ENCODE measurements around the gene TPSD1. TPM values are rescaled to one million over a fixed set of nuclear protein-coding genes. Genes with fewer than 3 reads are reported as not detected.

Gene TPSD1
- total RNA-seq, 5 donors from 2014 or later (not counting 1 experiment from before 2014, with no cell fraction given): 0.28 to 0.40 (median 0.31) TPM; not detected in 1

- no peaks in the 10 kb centered on the region for H3K9me3 Mint-ChIP-seq
- no peaks in the 10 kb centered on the region for H3K27me3 Mint-ChIP-seq
- Histone ChIP-seq H3K27me3 (replicated peaks in 1 of 2; ENCODE audit: control insufficient read depth in 2 of 2, extremely low read depth in 1 of 2, insufficient read depth in 2 of 2, low read length in 1 of 2) (peaks cover 0 to 11% of the 10 kb centered on the region in 2 experiments), H3K27ac (ENCODE audit: low read length) (no peak overlapping the region), H3K4me3 (ENCODE audit: control insufficient read depth in 1 of 2, extremely low read depth in 1 of 2, low read length in 1 of 2) (no peak overlapping the region), H3K9me3 (no peaks in the 10 kb centered on the region), H3K4me1 (ENCODE audit: control insufficient read depth in 1 of 2, extremely low read depth in 1 of 2, insufficient read depth in 2 of 2, low read length in 2 of 2) (no peaks in the 10 kb centered on the region), H3K36me3 (ENCODE audit: control insufficient read depth in 2 of 2, extremely low read depth in 1 of 2, insufficient read depth in 1 of 2, low read length in 1 of 2) (no peaks in the 10 kb centered on the region)
- H3K4me3 Mint-ChIP-seq: no peak overlapping the region
- ATAC-seq (replicated peaks in 1 of 4) (no peak), DNase-seq (no peak)
- H3K36me3 Mint-ChIP-seq: no peaks in the 10 kb centered on the region
- WGBS (ENCODE audit: insufficient coverage): 84% methylated on average over 12 of the region's 12 CpGs
- H3K27ac Mint-ChIP-seq: no peak overlapping the region
- POLR2A ChIA-PET: no interaction called here
- CTCF ChIA-PET: no interaction called here
- no peaks in the 10 kb centered on the region for H3K4me1 Mint-ChIP-seq
Measured at GRCh38 chr16:1216296-1216619, 39.6 kb upstream of the TPSD1 start.

GRCh38 chr16:1216681-1217400 is 39.0 kb upstream of the TPSD1 start:
- no peak overlapping the region for H3K4me3 Mint-ChIP-seq
- ChIA-PET POLR2A (no interaction called here), CTCF (no interaction called here)
- no peaks in the 10 kb centered on the region for H3K27me3 Mint-ChIP-seq
- DNase-seq (no peak), ATAC-seq (replicated peaks in 1 of 4) (no peak)
- Histone ChIP-seq H3K9me3 (no peaks in the 10 kb centered on the region), H3K27ac (ENCODE audit: low read length) (no peak overlapping the region), H3K27me3 (replicated peaks in 1 of 2; ENCODE audit: control insufficient read depth in 2 of 2, extremely low read depth in 1 of 2, insufficient read depth in 2 of 2, low read length in 1 of 2) (peaks cover 0 to 15% of the 10 kb centered on the region in 2 experiments), H3K4me1 (ENCODE audit: control insufficient read depth in 1 of 2, extremely low read depth in 1 of 2, insufficient read depth in 2 of 2, low read length in 2 of 2) (no peaks in the 10 kb centered on the region), H3K4me3 (ENCODE audit: control insufficient read depth in 1 of 2, extremely low read depth in 1 of 2, low read length in 1 of 2) (no peak overlapping the region), H3K36me3 (ENCODE audit: control insufficient read depth in 2 of 2, extremely low read depth in 1 of 2, insufficient read depth in 1 of 2, low read length in 1 of 2) (no peaks in the 10 kb centered on the region)
- no peaks in the 10 kb centered on the region for H3K9me3 Mint-ChIP-seq
- no peaks in the 10 kb centered on the region for H3K4me1 Mint-ChIP-seq
- no peak overlapping the region for H3K27ac Mint-ChIP-seq
- no peaks in the 10 kb centered on the region for H3K36me3 Mint-ChIP-seq
- 85% methylated on average over 32 of the region's 32 CpGs for WGBS (ENCODE audit: insufficient coverage)

GRCh38 chr16:1217526-1217925 is 38.3 kb upstream of the TPSD1 start:
- Mint-ChIP-seq H3K36me3 (no peaks in the 10 kb centered on the region), H3K4me1 (no peaks in the 10 kb centered on the region), H3K27me3 (no peaks in the 10 kb centered on the region), H3K9me3 (no peaks in the 10 kb centered on the region), H3K4me3 (no peak overlapping the region), H3K27ac (no peak overlapping the region)
- ATAC-seq (replicated peaks in 1 of 4) (no peak), DNase-seq (no peak)
- ChIA-PET POLR2A (no interaction called here), CTCF (no interaction called here)
- no peak overlapping the region for H3K27ac ChIP-seq (ENCODE audit: low read length)
- H3K9me3 ChIP-seq: no peaks in the 10 kb centered on the region
- H3K4me3 ChIP-seq (ENCODE audit: control insufficient read depth in 1 of 2, extremely low read depth in 1 of 2, low read length in 1 of 2): no peak overlapping the region
- no peaks in the 10 kb centered on the region for H3K4me1 ChIP-seq (ENCODE audit: control insufficient read depth in 1 of 2, extremely low read depth in 1 of 2, insufficient read depth in 2 of 2, low read length in 2 of 2)
- H3K36me3 ChIP-seq (ENCODE audit: control insufficient read depth in 2 of 2, extremely low read depth in 1 of 2, insufficient read depth in 1 of 2, low read length in 1 of 2): no peaks in the 10 kb centered on the region
- H3K27me3 ChIP-seq (replicated peaks in 1 of 2; ENCODE audit: control insufficient read depth in 2 of 2, extremely low read depth in 1 of 2, insufficient read depth in 2 of 2, low read length in 1 of 2): peaks cover 0 to 17% of the 10 kb centered on the region in 2 experiments
- WGBS (ENCODE audit: insufficient coverage): 88% methylated on average over 24 of the region's 24 CpGs

- no peaks in the 10 kb centered on the region for H3K36me3 ChIP-seq (ENCODE audit: control insufficient read depth in 2 of 2, extremely low read depth in 1 of 2, insufficient read depth in 1 of 2, low read length in 1 of 2)
- ChIA-PET CTCF (no interaction called here), POLR2A (no interaction called here)
- no peaks in the 10 kb centered on the region for H3K4me1 ChIP-seq (ENCODE audit: control insufficient read depth in 1 of 2, extremely low read depth in 1 of 2, insufficient read depth in 2 of 2, low read length in 2 of 2)
- no peak overlapping the region for H3K4me3 ChIP-seq (ENCODE audit: control insufficient read depth in 1 of 2, extremely low read depth in 1 of 2, low read length in 1 of 2)
- no peak for ATAC-seq (replicated peaks in 1 of 4)
- Mint-ChIP-seq H3K9me3 (no peaks in the 10 kb centered on the region), H3K27me3 (no peaks in the 10 kb centered on the region), H3K4me1 (no peaks in the 10 kb centered on the region), H3K4me3 (no peak overlapping the region), H3K36me3 (no peaks in the 10 kb centered on the region), H3K27ac (no peak overlapping the region)
- peaks cover 0 to 17% of the 10 kb centered on the region in 2 experiments for H3K27me3 ChIP-seq (replicated peaks in 1 of 2; ENCODE audit: control insufficient read depth in 2 of 2, extremely low read depth in 1 of 2, insufficient read depth in 2 of 2, low read length in 1 of 2)
- H3K9me3 ChIP-seq: no peaks in the 10 kb centered on the region
- DNase-seq: no peak
- WGBS (ENCODE audit: insufficient coverage): 85% methylated on average over 48 of the region's 49 CpGs
- no peak overlapping the region for H3K27ac ChIP-seq (ENCODE audit: low read length)
Measured at GRCh38 chr16:1218061-1218929, 37.6 kb upstream of the TPSD1 start.

GRCh38 chr16:1218930-1219611 is 36.8 kb upstream of the TPSD1 start:
- 77% methylated on average over 23 of the region's 24 CpGs for WGBS (ENCODE audit: insufficient coverage)
- H3K27ac ChIP-seq (ENCODE audit: low read length): no peak overlapping the region
- H3K36me3 ChIP-seq (ENCODE audit: control insufficient read depth in 2 of 2, extremely low read depth in 1 of 2, insufficient read depth in 1 of 2, low read length in 1 of 2): no peaks in the 10 kb centered on the region
- no peaks in the 10 kb centered on the region for H3K36me3 Mint-ChIP-seq
- peaks cover 0 to 17% of the 10 kb centered on the region in 2 experiments for H3K27me3 ChIP-seq (replicated peaks in 1 of 2; ENCODE audit: control insufficient read depth in 2 of 2, extremely low read depth in 1 of 2, insufficient read depth in 2 of 2, low read length in 1 of 2)
- H3K27ac Mint-ChIP-seq: no peak overlapping the region
- ATAC-seq (replicated peaks in 1 of 4) (no peak), DNase-seq (no peak)
- H3K4me1 Mint-ChIP-seq: no peaks in the 10 kb centered on the region
- H3K4me3 Mint-ChIP-seq: no peak overlapping the region
- H3K9me3 Mint-ChIP-seq: no peaks in the 10 kb centered on the region
- H3K27me3 Mint-ChIP-seq: peaks cover 0 to 2% of the 10 kb centered on the region in 2 donors
- H3K4me1 ChIP-seq (ENCODE audit: control insufficient read depth in 1 of 2, extremely low read depth in 1 of 2, insufficient read depth in 2 of 2, low read length in 2 of 2): no peaks in the 10 kb centered on the region
- CTCF ChIA-PET: no interaction called here
- POLR2A ChIA-PET: no interaction called here
- H3K4me3 ChIP-seq (ENCODE audit: control insufficient read depth in 1 of 2, extremely low read depth in 1 of 2, low read length in 1 of 2): no peak overlapping the region
- no peaks in the 10 kb centered on the region for H3K9me3 ChIP-seq

- ChIA-PET CTCF (no interaction called here), POLR2A (no interaction called here)
- ATAC-seq (replicated peaks in 1 of 4) (no peak), DNase-seq (no peak)
- Mint-ChIP-seq H3K4me1 (no peaks in the 10 kb centered on the region), H3K27me3 (peaks cover 0 to 2% of the 10 kb centered on the region in 2 donors), H3K27ac (no peak overlapping the region), H3K4me3 (no peak overlapping the region), H3K36me3 (no peaks in the 10 kb centered on the region), H3K9me3 (no peaks in the 10 kb centered on the region)
- Histone ChIP-seq H3K27ac (ENCODE audit: low read length) (no peak overlapping the region), H3K36me3 (ENCODE audit: control insufficient read depth in 2 of 2, extremely low read depth in 1 of 2, insufficient read depth in 1 of 2, low read length in 1 of 2) (no peaks in the 10 kb centered on the region), H3K27me3 (replicated peaks in 1 of 2; ENCODE audit: control insufficient read depth in 2 of 2, extremely low read depth in 1 of 2, insufficient read depth in 2 of 2, low read length in 1 of 2) (peaks cover 0 to 15% of the 10 kb centered on the region in 2 experiments), H3K4me1 (ENCODE audit: control insufficient read depth in 1 of 2, extremely low read depth in 1 of 2, insufficient read depth in 2 of 2, low read length in 2 of 2) (no peaks in the 10 kb centered on the region), H3K4me3 (ENCODE audit: control insufficient read depth in 1 of 2, extremely low read depth in 1 of 2, low read length in 1 of 2) (no peak overlapping the region), H3K9me3 (no peaks in the 10 kb centered on the region)
- 90% methylated on average over 51 of the region's 55 CpGs for WGBS (ENCODE audit: insufficient coverage)
Measured at GRCh38 chr16:1220098-1220728, 35.7 kb upstream of the TPSD1 start.
